GM23338 (cell line): ENCODE data around the gene FAM168B. TPM values are rescaled to one million over a fixed set of nuclear protein-coding genes. Genes with fewer than 3 reads are reported as not detected.

Source experiments
- ATAC-seq: fragments of 200-7000 bp; cut with Tn5 transposase; 3 replicates; pipeline ENCODE4 v1.9.1; 2020
- DNase-seq: peaks from one replicate; pipeline ENCODE4 v3.0.0-alpha.2; 2015; ENCODE audit warnings: low spot score
- H2AFZ ChIP-seq: fragments of 200-600 bp; sonication (generic); 2 replicates; pipeline ENCODE4 v1.8.0; 2016; ENCODE audit warnings: antibody characterized with exemption, mild to moderate bottlenecking, moderate library complexity
- H3F3A ChIP-seq: fragments of 200-600 bp; sonication (generic); replicated peaks from 2 replicates; pipeline ENCODE4 v1.8.0; 2017; ENCODE audit warnings: antibody characterized with exemption, mixed run types, low read depth
- H3K27ac ChIP-seq: fragments of 200-600 bp; sonication (generic); 2 replicates; pipeline ENCODE4 v1.6.1; 2016; ENCODE audit warnings: low read depth
- H3K27me3 ChIP-seq: fragments of 200-600 bp; sonication (generic); 2 replicates; pipeline ENCODE4 v1.8.0; 2016; ENCODE audit warnings: mild to moderate bottlenecking, mixed run types, moderate library complexity; ENCODE audit not compliant: insufficient read depth
- H3K36me3 ChIP-seq: fragments of 200-600 bp; sonication (generic); 2 replicates; pipeline ENCODE4 v1.8.0; 2016; ENCODE audit warnings: mild to moderate bottlenecking; ENCODE audit not compliant: insufficient read depth
- H3K4me1 ChIP-seq: fragments of 200-600 bp; sonication (generic); 2 replicates; pipeline ENCODE4 v1.8.0; 2016; ENCODE audit warnings: mild to moderate bottlenecking, moderate library complexity; ENCODE audit not compliant: insufficient read depth
- H3K4me2 ChIP-seq: fragments of 200-600 bp; sonication (generic); 2 replicates; pipeline ENCODE4 v1.7.1; 2017; ENCODE audit warnings: mixed run types
- H3K4me3 ChIP-seq: fragments of 200-600 bp; sonication (generic); 2 replicates; pipeline ENCODE4 v1.6.1; 2016; ENCODE audit warnings: mixed run types
- H3K79me2 ChIP-seq: fragments of 200-600 bp; sonication (generic); replicated peaks from 2 replicates; pipeline ENCODE4 v1.8.0; 2017; ENCODE audit warnings: mild to moderate bottlenecking; ENCODE audit not compliant: insufficient read depth
- H3K9me2 ChIP-seq: fragments of 200-600 bp; sonication (generic); 2 replicates; pipeline ENCODE4 v1.8.0; 2017; ENCODE audit not compliant: insufficient read depth
- H4K20me1 ChIP-seq: fragments of 200-600 bp; sonication (generic); replicated peaks from 2 replicates; pipeline ENCODE4 v1.8.0; 2017; ENCODE audit warnings: mild to moderate bottlenecking; ENCODE audit not compliant: insufficient read depth
- H3K27ac Mint-ChIP-seq: 2 replicates; pipeline ENCODE4 v1.8.0; 2020; ENCODE audit warnings: inconsistent platforms, mild to moderate bottlenecking, moderate library complexity, mixed read lengths
- H3K27me3 Mint-ChIP-seq: 3 replicates; pipeline ENCODE4 v1.8.0; 2022; ENCODE audit warnings: low read depth, mild to moderate bottlenecking, moderate library complexity, mixed read lengths, inconsistent platforms; ENCODE audit not compliant: insufficient read depth, poor library complexity
- H3K36me3 Mint-ChIP-seq: 3 replicates; pipeline ENCODE4 v1.8.0; 2021; ENCODE audit warnings: low read depth, mild to moderate bottlenecking, inconsistent platforms, moderate library complexity, mixed read lengths
- H3K4me1 Mint-ChIP-seq: 3 replicates; pipeline ENCODE4 v1.8.0; 2020; ENCODE audit warnings: mild to moderate bottlenecking, inconsistent platforms, mixed read lengths
- H3K4me3 Mint-ChIP-seq: 3 replicates; pipeline ENCODE4 v1.8.0; 2021; ENCODE audit warnings: moderate library complexity, mild to moderate bottlenecking, inconsistent platforms, mixed read lengths
- H3K9me3 Mint-ChIP-seq: 3 replicates; pipeline ENCODE4 v1.8.0; 2020; ENCODE audit warnings: moderate library complexity, mild to moderate bottlenecking, inconsistent platforms, mixed read lengths
- CREB1 ChIP-seq: fragments of 250-450 bp; sonication (Bioruptor Pico); IDR thresholded peaks from 2 replicates; pipeline ENCODE4 v1.5.0; 2020; ENCODE audit warnings: low read depth, mild to moderate bottlenecking, moderate library complexity
- EZH2 ChIP-seq: fragments of 200-600 bp; sonication (generic); IDR thresholded peaks from one replicate; pipeline ENCODE4 v1.8.0; 2017; ENCODE audit warnings: antibody characterized with exemption, mild to moderate bottlenecking, low read depth; ENCODE audit not compliant: unreplicated experiment
- EZH2phosphoT487 ChIP-seq: fragments of 200-600 bp; sonication (generic); IDR thresholded peaks from one replicate; pipeline ENCODE4 v1.8.1; 2018; ENCODE audit warnings: antibody characterized with exemption; ENCODE audit not compliant: unreplicated experiment
- JUNB ChIP-seq: IDR thresholded peaks from one replicate; pipeline ENCODE4 v1.6.1; 2016; ENCODE audit warnings: antibody characterized with exemption; ENCODE audit not compliant: unreplicated experiment
- NANOG ChIP-seq: IDR thresholded peaks from 2 replicates; pipeline ENCODE4 v1.6.1; 2016; ENCODE audit warnings: antibody characterized with exemption, borderline replicate concordance
- POLR2AphosphoS5 ChIP-seq: IDR thresholded peaks from 2 replicates; pipeline ENCODE4 v1.6.1; 2016; ENCODE audit warnings: antibody characterized with exemption, low read depth
- STAT1 ChIP-seq: IDR thresholded peaks from one replicate; pipeline ENCODE4 v1.6.1; 2016; ENCODE audit warnings: antibody characterized with exemption; ENCODE audit not compliant: unreplicated experiment
- ZNF114 ChIP-seq: fragments of 250-450 bp; sonication (Bioruptor Pico); IDR thresholded peaks from 2 replicates; pipeline ENCODE4 v1.5.0; 2020; ENCODE audit warnings: mild to moderate bottlenecking, moderate library complexity
- ZNF331 ChIP-seq: fragments of 250-450 bp; sonication (Bioruptor Pico); IDR thresholded peaks from 2 replicates; pipeline ENCODE4 v1.5.0; 2020; ENCODE audit warnings: low read depth, mild to moderate bottlenecking, moderate library complexity
- polyA plus RNA-seq: library from polyadenylated mRNA; unstranded; fragments of >200 nt; fragmentation: Nextera tagmentation; extraction: Ambion mirVana; gene quantifications from 2 replicates; pipeline ENCODE4 v1.2.1, GENCODE V29; 2016
- total RNA-seq: library from RNA; depleted of rRNA; stranded (reverse); fragments of >200 nt; shearing (Covaris generic); gene quantifications from 2 replicates; pipeline ENCODE4 v1.2.3, GENCODE V29; 2014
- TF ChIP-seq, protein P1 (sequence below): fragments of 250-450 bp; sonication (Bioruptor Pico); IDR thresholded peaks from 2 replicates; pipeline ENCODE4 v1.5.0; 2020; ENCODE audit warnings: mild to moderate bottlenecking, moderate library complexity
- TF ChIP-seq, protein P2 (sequence below), 2 experiments: fragments of 200-600 bp in 1 of 2; sonication (generic) in 1 of 2; conservative IDR thresholded peaks; 2 replicates each; pipeline versions ENCODE4 v1.5.1 to v1.6.1; 2016 to 2017; ENCODE audit warnings: antibody characterized with exemption in 2 of 2, low read depth in 2 of 2, mild to moderate bottlenecking in 2 of 2, moderate library complexity in 1 of 2
- TF ChIP-seq, protein P3 (sequence below): IDR thresholded peaks from 2 replicates; pipeline ENCODE4 v1.6.1; 2016; ENCODE audit warnings: antibody characterized with exemption
- TF ChIP-seq, protein P4 (sequence below): IDR thresholded peaks from one replicate; pipeline ENCODE4 v1.6.1; 2018; ENCODE audit warnings: antibody characterized with exemption; ENCODE audit not compliant: unreplicated experiment

The FAM168B gene
- total and polyA plus RNA-seq, 2 experiments from 2014 or later, result 18.8 to 76.8 TPM

DNA sequence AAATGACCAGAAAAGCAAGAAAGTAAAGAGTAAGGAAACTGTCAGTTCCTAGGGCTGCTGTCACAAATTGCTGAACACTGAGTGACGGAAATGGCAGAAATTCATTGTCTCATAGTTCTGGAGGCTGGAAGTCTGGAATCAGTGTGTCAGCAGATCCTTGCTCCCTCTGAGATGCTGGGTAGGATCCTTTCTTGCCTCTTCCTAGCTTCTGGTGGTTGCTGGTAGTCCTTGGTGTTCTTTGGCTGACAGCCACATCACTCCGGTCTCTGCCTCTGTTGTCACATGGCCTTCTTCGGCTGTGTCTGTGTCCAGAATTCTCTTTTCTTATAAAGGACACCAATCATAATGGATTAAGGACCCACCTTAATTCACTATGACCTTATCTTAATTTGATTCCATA is 33.8 kb upstream of the FAM168B start:
- H3K4me2 ChIP-seq, result no peak overlapping the region
- no peak overlapping the region for H3K27ac ChIP-seq
- ATAC-seq, result no peak
- no peaks in the 10 kb centered on the region for H3F3A ChIP-seq
- H3K27me3 Mint-ChIP-seq, result peaks cover 6% of the 10 kb centered on the region
- H3K9me3 Mint-ChIP-seq, result peaks cover 8% of the 10 kb centered on the region; the same call in 2 of the 3 replicates
- H3K9me2 ChIP-seq, result no peaks in the 10 kb centered on the region
- H3K36me3 ChIP-seq, result peaks cover 28% of the 10 kb centered on the region
- TF ChIP-seq, protein P1, sequence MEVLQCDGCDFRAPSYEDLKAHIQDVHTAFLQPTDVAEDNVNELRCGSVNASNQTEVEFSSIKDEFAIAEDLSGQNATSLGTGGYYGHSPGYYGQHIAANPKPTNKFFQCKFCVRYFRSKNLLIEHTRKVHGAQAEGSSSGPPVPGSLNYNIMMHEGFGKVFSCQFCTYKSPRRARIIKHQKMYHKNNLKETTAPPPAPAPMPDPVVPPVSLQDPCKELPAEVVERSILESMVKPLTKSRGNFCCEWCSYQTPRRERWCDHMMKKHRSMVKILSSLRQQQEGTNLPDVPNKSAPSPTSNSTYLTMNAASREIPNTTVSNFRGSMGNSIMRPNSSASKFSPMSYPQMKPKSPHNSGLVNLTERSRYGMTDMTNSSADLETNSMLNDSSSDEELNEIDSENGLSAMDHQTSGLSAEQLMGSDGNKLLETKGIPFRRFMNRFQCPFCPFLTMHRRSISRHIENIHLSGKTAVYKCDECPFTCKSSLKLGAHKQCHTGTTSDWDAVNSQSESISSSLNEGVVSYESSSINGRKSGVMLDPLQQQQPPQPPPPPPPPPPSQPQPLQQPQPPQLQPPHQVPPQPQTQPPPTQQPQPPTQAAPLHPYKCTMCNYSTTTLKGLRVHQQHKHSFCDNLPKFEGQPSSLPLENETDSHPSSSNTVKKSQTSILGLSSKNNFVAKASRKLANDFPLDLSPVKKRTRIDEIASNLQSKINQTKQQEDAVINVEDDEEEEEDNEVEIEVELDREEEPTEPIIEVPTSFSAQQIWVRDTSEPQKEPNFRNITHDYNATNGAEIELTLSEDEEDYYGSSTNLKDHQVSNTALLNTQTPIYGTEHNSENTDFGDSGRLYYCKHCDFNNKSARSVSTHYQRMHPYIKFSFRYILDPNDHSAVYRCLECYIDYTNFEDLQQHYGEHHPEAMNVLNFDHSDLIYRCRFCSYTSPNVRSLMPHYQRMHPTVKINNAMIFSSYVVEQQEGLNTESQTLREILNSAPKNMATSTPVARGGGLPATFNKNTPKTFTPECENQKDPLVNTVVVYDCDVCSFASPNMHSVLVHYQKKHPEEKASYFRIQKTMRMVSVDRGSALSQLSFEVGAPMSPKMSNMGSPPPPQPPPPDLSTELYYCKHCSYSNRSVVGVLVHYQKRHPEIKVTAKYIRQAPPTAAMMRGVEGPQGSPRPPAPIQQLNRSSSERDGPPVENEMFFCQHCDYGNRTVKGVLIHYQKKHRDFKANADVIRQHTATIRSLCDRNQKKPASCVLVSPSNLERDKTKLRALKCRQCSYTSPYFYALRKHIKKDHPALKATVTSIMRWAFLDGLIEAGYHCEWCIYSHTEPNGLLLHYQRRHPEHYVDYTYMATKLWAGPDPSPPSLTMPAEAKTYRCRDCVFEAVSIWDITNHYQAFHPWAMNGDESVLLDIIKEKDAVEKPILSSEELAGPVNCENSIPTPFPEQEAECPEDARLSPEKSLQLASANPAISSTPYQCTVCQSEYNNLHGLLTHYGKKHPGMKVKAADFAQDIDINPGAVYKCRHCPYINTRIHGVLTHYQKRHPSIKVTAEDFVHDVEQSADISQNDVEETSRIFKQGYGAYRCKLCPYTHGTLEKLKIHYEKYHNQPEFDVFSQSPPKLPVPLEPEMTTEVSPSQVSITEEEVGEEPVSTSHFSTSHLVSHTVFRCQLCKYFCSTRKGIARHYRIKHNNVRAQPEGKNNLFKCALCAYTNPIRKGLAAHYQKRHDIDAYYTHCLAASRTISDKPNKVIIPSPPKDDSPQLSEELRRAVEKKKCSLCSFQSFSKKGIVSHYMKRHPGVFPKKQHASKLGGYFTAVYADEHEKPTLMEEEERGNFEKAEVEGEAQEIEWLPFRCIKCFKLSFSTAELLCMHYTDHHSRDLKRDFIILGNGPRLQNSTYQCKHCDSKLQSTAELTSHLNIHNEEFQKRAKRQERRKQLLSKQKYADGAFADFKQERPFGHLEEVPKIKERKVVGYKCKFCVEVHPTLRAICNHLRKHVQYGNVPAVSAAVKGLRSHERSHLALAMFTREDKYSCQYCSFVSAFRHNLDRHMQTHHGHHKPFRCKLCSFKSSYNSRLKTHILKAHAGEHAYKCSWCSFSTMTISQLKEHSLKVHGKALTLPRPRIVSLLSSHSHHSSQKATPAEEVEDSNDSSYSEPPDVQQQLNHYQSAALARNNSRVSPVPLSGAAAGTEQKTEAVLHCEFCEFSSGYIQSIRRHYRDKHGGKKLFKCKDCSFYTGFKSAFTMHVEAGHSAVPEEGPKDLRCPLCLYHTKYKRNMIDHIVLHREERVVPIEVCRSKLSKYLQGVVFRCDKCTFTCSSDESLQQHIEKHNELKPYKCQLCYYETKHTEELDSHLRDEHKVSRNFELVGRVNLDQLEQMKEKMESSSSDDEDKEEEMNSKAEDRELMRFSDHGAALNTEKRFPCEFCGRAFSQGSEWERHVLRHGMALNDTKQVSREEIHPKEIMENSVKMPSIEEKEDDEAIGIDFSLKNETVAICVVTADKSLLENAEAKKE (CRISPR knock-in tag), result no peak
- TF ChIP-seq ZNF331 (CRISPR knock-in tag) (no peak), NANOG (no peak), CREB1 (CRISPR knock-in tag) (no peak), JUNB (no peak), STAT1 (no peak), EZH2 (no peak), ZNF114 (CRISPR knock-in tag) (no peak), POLR2AphosphoS5 (no peak), EZH2phosphoT487 (no peak)
- TF ChIP-seq, protein P2, sequence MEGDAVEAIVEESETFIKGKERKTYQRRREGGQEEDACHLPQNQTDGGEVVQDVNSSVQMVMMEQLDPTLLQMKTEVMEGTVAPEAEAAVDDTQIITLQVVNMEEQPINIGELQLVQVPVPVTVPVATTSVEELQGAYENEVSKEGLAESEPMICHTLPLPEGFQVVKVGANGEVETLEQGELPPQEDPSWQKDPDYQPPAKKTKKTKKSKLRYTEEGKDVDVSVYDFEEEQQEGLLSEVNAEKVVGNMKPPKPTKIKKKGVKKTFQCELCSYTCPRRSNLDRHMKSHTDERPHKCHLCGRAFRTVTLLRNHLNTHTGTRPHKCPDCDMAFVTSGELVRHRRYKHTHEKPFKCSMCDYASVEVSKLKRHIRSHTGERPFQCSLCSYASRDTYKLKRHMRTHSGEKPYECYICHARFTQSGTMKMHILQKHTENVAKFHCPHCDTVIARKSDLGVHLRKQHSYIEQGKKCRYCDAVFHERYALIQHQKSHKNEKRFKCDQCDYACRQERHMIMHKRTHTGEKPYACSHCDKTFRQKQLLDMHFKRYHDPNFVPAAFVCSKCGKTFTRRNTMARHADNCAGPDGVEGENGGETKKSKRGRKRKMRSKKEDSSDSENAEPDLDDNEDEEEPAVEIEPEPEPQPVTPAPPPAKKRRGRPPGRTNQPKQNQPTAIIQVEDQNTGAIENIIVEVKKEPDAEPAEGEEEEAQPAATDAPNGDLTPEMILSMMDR (conservative IDR thresholded peaks at IDR 0.05; ENCODE audit: low read depth in 2 of 2), result no peak
- TF ChIP-seq, protein P3, sequence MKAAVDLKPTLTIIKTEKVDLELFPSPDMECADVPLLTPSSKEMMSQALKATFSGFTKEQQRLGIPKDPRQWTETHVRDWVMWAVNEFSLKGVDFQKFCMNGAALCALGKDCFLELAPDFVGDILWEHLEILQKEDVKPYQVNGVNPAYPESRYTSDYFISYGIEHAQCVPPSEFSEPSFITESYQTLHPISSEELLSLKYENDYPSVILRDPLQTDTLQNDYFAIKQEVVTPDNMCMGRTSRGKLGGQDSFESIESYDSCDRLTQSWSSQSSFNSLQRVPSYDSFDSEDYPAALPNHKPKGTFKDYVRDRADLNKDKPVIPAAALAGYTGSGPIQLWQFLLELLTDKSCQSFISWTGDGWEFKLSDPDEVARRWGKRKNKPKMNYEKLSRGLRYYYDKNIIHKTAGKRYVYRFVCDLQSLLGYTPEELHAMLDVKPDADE, result no peak
- TF ChIP-seq, protein P4, sequence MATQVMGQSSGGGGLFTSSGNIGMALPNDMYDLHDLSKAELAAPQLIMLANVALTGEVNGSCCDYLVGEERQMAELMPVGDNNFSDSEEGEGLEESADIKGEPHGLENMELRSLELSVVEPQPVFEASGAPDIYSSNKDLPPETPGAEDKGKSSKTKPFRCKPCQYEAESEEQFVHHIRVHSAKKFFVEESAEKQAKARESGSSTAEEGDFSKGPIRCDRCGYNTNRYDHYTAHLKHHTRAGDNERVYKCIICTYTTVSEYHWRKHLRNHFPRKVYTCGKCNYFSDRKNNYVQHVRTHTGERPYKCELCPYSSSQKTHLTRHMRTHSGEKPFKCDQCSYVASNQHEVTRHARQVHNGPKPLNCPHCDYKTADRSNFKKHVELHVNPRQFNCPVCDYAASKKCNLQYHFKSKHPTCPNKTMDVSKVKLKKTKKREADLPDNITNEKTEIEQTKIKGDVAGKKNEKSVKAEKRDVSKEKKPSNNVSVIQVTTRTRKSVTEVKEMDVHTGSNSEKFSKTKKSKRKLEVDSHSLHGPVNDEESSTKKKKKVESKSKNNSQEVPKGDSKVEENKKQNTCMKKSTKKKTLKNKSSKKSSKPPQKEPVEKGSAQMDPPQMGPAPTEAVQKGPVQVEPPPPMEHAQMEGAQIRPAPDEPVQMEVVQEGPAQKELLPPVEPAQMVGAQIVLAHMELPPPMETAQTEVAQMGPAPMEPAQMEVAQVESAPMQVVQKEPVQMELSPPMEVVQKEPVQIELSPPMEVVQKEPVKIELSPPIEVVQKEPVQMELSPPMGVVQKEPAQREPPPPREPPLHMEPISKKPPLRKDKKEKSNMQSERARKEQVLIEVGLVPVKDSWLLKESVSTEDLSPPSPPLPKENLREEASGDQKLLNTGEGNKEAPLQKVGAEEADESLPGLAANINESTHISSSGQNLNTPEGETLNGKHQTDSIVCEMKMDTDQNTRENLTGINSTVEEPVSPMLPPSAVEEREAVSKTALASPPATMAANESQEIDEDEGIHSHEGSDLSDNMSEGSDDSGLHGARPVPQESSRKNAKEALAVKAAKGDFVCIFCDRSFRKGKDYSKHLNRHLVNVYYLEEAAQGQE, result no peak
- DNase-seq, result no peak
- H3K4me1 ChIP-seq, result no peaks in the 10 kb centered on the region
- no peaks in the 10 kb centered on the region for H3K4me1 Mint-ChIP-seq
- peaks cover 46% of the 10 kb centered on the region for H4K20me1 ChIP-seq
- H3K27ac Mint-ChIP-seq, result no peak overlapping the region
- peaks cover 76% of the 10 kb centered on the region for H3K36me3 Mint-ChIP-seq
- H3K4me3 Mint-ChIP-seq, result no peak overlapping the region
- no peaks in the 10 kb centered on the region for H3K27me3 ChIP-seq
- no peak overlapping the region for H2AFZ ChIP-seq
- H3K4me3 ChIP-seq, result no peak overlapping the region
- peaks cover 19% of the 10 kb centered on the region for H3K79me2 ChIP-seq
